PC-9 (cell line): ENCODE results near the gene CNGB1. TPM values are rescaled to one million over a fixed set of nuclear protein-coding genes. Genes with fewer than 3 reads are reported as not detected.
A peak's percentile ranks its signal among the peaks of the same experiment; 100 is the strongest.
"Not testable (repeated sequence)": the region's sequence is repeated elsewhere in the genome, so short reads cannot be mapped to it uniquely, and the experiment has no call there.

Experiments used
- BruUV-seq: library from RNA; stranded (reverse); fragments of 400-500 nt; replicated peaks from 2 replicates; lab custom pipeline; 2021; lab: Mats Ljungman, UMichigan
- CTCF ChIA-PET: fragments of 300-600 bp; sonication (Branson Sonifier 250); formaldehyde crosslinking; loops from one replicate; lab custom pipeline; 2022; ENCODE audit warnings: antibody characterized with exemption; lab: Charles Lee
- POLR2A ChIA-PET: fragments of 300-600 bp; sonication (Branson Sonifier 250); formaldehyde crosslinking; loops from one replicate; lab custom pipeline; 2022; ENCODE audit warnings: antibody characterized with exemption; ENCODE audit not compliant: unreplicated experiment; lab: Charles Lee
- DNase-seq, 2 experiments: peaks; one replicate each; pipeline versions ENCODE4 v3.0.0 to v3.0.0-alpha.2; 2015 to 2022; ENCODE audit warnings: mixed read lengths in 1 of 2
- H2AFZ ChIP-seq: fragments of 200-600 bp; sonication (generic); 2 replicates; pipeline ENCODE4 v1.8.1; 2017; ENCODE audit warnings: antibody characterized with exemption
- H3F3A ChIP-seq: fragments of 200-600 bp; sonication (generic); 2 replicates; pipeline ENCODE4 v1.8.1; 2017; ENCODE audit warnings: antibody characterized with exemption, mild to moderate bottlenecking, low read depth; ENCODE audit not compliant: insufficient read depth
- H3K27ac ChIP-seq: fragments of 200-600 bp; sonication (generic); 2 replicates; pipeline ENCODE4 v1.6.1; 2016; ENCODE audit warnings: mixed run types
- H3K27me3 ChIP-seq: fragments of 200-600 bp; sonication (generic); 2 replicates; pipeline ENCODE4 v1.6.1; 2016; ENCODE audit warnings: low read depth, mixed run types; ENCODE audit not compliant: insufficient read depth
- H3K36me3 ChIP-seq: fragments of 200-600 bp; sonication (generic); 2 replicates; pipeline ENCODE4 v1.6.1; 2016; ENCODE audit warnings: low read depth, mixed run types
- H3K4me1 ChIP-seq: fragments of 200-600 bp; sonication (generic); replicated peaks from 2 replicates; pipeline ENCODE4 v1.6.1; 2016; ENCODE audit warnings: mixed run types; ENCODE audit not compliant: insufficient read depth
- H3K4me2 ChIP-seq: fragments of 200-600 bp; sonication (generic); 2 replicates; pipeline ENCODE4 v1.6.1; 2017; ENCODE audit warnings: mixed run types
- H3K4me3 ChIP-seq: fragments of 200-600 bp; sonication (generic); 2 replicates; pipeline ENCODE4 v1.6.1; 2016; ENCODE audit warnings: mixed run types
- H3K79me2 ChIP-seq: fragments of 200-600 bp; sonication (generic); 2 replicates; pipeline ENCODE4 v1.6.1; 2017; ENCODE audit warnings: low read depth, mixed run types
- H3K9me2 ChIP-seq: fragments of 200-600 bp; sonication (generic); 2 replicates; pipeline ENCODE4 v1.8.1; 2017; ENCODE audit warnings: mild to moderate bottlenecking; ENCODE audit not compliant: insufficient read depth
- H3K9me3 ChIP-seq: fragments of 200-600 bp; sonication (generic); 2 replicates; pipeline ENCODE4 v1.8.1; 2016; ENCODE audit warnings: low read depth; ENCODE audit not compliant: insufficient read depth
- H4K20me1 ChIP-seq: fragments of 200-600 bp; sonication (generic); 2 replicates; pipeline ENCODE4 v1.8.1; 2017; ENCODE audit not compliant: insufficient read depth
- EZH2 ChIP-seq: fragments of 200-600 bp; sonication (generic); IDR thresholded peaks from 2 replicates; pipeline ENCODE4 v1.8.0; 2017; ENCODE audit warnings: antibody characterized with exemption, low read depth
- intact Hi-C: fragments of 100-400 bp; cut with micrococcal nuclease; formaldehyde crosslinking; loops from one replicate; pipeline ENCODE4 v1.10.0; 2022; ENCODE audit not compliant: unreplicated experiment
- total RNA-seq: library from RNA; stranded (reverse); gene quantifications from 2 replicates; pipeline ENCODE4 v1.2.3, GENCODE V29; 2021
- TF ChIP-seq, protein P1 (sequence below): fragments of 200-600 bp; sonication (generic); conservative IDR thresholded peaks from 2 replicates; pipeline ENCODE4 v1.6.1; 2017; ENCODE audit warnings: mixed run types, antibody characterized with exemption, mild to moderate bottlenecking, moderate library complexity

CNGB1 gene
- total RNA-seq, 1 experiment from 2014 or later, result 1.1 TPM

GRCh38 chr16:57838161-57838560 is 132.8 kb downstream of the CNGB1 start:
- BruUV-seq, result no TSS peak
- H3K4me1 ChIP-seq, result peaks cover 22% of the 10 kb centered on the region
- no peaks in the 10 kb centered on the region for H3K36me3 ChIP-seq
- H4K20me1 ChIP-seq, result no peaks in the 10 kb centered on the region
- ChIA-PET CTCF (interaction anchor here (0.6 kb wide), 1 partner anchor 51 kb away, joined by 3 read pairs; no protein-coding TSS in a partner anchor), POLR2A (interaction anchor here (0.7 kb wide), 1 partner anchor 21 kb away, joined by 6 read pairs; no protein-coding TSS in a partner anchor)
- H3K79me2 ChIP-seq, result no peaks in the 10 kb centered on the region
- H3F3A ChIP-seq, result peaks cover 9% of the 10 kb centered on the region; the same call in 1 of the 2 replicates
- H3K27me3 ChIP-seq, result no peaks in the 10 kb centered on the region
- H3K9me3 ChIP-seq, result no peaks in the 10 kb centered on the region
- H3K9me2 ChIP-seq, result no peaks in the 10 kb centered on the region
- TF ChIP-seq, protein P1, sequence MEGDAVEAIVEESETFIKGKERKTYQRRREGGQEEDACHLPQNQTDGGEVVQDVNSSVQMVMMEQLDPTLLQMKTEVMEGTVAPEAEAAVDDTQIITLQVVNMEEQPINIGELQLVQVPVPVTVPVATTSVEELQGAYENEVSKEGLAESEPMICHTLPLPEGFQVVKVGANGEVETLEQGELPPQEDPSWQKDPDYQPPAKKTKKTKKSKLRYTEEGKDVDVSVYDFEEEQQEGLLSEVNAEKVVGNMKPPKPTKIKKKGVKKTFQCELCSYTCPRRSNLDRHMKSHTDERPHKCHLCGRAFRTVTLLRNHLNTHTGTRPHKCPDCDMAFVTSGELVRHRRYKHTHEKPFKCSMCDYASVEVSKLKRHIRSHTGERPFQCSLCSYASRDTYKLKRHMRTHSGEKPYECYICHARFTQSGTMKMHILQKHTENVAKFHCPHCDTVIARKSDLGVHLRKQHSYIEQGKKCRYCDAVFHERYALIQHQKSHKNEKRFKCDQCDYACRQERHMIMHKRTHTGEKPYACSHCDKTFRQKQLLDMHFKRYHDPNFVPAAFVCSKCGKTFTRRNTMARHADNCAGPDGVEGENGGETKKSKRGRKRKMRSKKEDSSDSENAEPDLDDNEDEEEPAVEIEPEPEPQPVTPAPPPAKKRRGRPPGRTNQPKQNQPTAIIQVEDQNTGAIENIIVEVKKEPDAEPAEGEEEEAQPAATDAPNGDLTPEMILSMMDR, result no peak
- no peak for TF ChIP-seq EZH2
- no peak overlapping the region for H2AFZ ChIP-seq
- no peak overlapping the region for H3K27ac ChIP-seq
- intact Hi-C loops, result no loop called here
- H3K4me3 ChIP-seq, result no peak overlapping the region
- no peak overlapping the region for H3K4me2 ChIP-seq
- no peak for DNase-seq

GRCh38 chr16:57837305-57838125 is 133.4 kb downstream of the CNGB1 start:
- DNase-seq, result no peak
- Histone ChIP-seq H3K4me1 (peaks cover 22% of the 10 kb centered on the region), H3F3A (peaks cover 9% of the 10 kb centered on the region; the same call in 1 of the 2 replicates), H4K20me1 (no peaks in the 10 kb centered on the region), H3K4me3 (no peak overlapping the region), H3K36me3 (no peaks in the 10 kb centered on the region), H3K9me2 (no peaks in the 10 kb centered on the region), H2AFZ (no peak overlapping the region), H3K79me2 (no peaks in the 10 kb centered on the region), H3K9me3 (no peaks in the 10 kb centered on the region), H3K4me2 (no peak overlapping the region), H3K27ac (no peak overlapping the region), H3K27me3 (no peaks in the 10 kb centered on the region)
- BruUV-seq, result no TSS peak
- ChIA-PET CTCF (no interaction called here), POLR2A (interaction anchor here (0.7 kb wide), 1 partner anchor 21 kb away, joined by 6 read pairs; no protein-coding TSS in a partner anchor)
- intact Hi-C loops, result no loop called here
- no peak for TF ChIP-seq EZH2
- TF ChIP-seq, protein P1, result no peak

DNA sequence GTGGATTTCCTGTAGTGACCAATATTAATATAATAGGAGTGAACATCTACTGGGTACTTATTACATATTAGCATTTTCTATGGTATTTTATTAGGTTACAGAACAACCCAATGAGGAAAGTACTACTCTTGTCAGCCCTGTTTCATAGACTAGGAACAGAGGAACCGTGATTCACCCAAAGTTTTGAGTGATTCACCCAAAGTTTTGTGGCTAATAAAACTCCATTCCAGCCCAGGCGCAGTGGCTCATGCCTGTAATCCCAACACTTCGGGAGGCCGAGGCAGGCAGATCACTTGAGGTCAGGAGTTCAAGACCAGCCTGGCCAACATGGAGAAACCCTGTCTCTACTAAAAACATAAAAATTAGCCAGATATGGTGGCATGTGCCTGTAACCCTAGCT is 135.5 kb downstream of the CNGB1 start:
- BruUV-seq, H3K36me3 ChIP-seq, POLR2A ChIA-PET, intact Hi-C loops, CTCF ChIA-PET, H3K27me3 ChIP-seq, H2AFZ ChIP-seq, H3K9me3 ChIP-seq, H3K79me2 ChIP-seq, H3K4me3 ChIP-seq, H3K9me2 ChIP-seq, H4K20me1 ChIP-seq: not testable (repeated sequence)
- DNase-seq, result peak in 1 of 2 experiments; percentile 43
- Histone ChIP-seq H3K4me1 (peaks cover 35% of the 10 kb centered on the region), H3K27ac (peak overlapping the region; percentile 74), H3F3A (peaks cover 19% of the 10 kb centered on the region), H3K4me2 (peak overlapping the region; percentile 37)
